WTC11 (cell line): ENCODE measurements around the gene IMP3. TPM values are rescaled to one million over a fixed set of nuclear protein-coding genes. Genes with fewer than 3 reads are reported as not detected.
A peak's percentile ranks its signal among the peaks of the same experiment; 100 is the strongest.

Experiments
- ATAC-seq: fragments of 200-7000 bp; cut with Tn5 transposase; 2 replicates; pipeline ENCODE4 v1.10.0; 2021; ENCODE audit warnings: mild to moderate bottlenecking, moderate library complexity
- CTCF ChIA-PET: fragments of 300-600 bp; sonication (Branson Sonifier 250); formaldehyde crosslinking; loops from one replicate; lab custom pipeline; 2021; ENCODE audit warnings: antibody characterized with exemption; lab: Charles Lee
- POLR2A ChIA-PET: fragments of 350-600 bp; sonication (Branson Sonifier 250); formaldehyde crosslinking; loops from one replicate; lab custom pipeline; 2021; ENCODE audit warnings: antibody characterized with exemption; lab: Charles Lee
- DNase-seq: peaks from one replicate; pipeline ENCODE4 v3.0.0; 2021; ENCODE audit warnings: low spot score
- H3K27ac Mint-ChIP-seq: 2 replicates; pipeline ENCODE4 v1.8.0; 2021; ENCODE audit warnings: mixed read lengths
- H3K27me3 Mint-ChIP-seq: 2 replicates; pipeline ENCODE4 v1.8.0; 2021; ENCODE audit warnings: low read depth, mild to moderate bottlenecking, moderate library complexity, mixed read lengths
- H3K36me3 Mint-ChIP-seq: 2 replicates; pipeline ENCODE4 v1.8.0; 2021; ENCODE audit warnings: mixed read lengths
- H3K4me1 Mint-ChIP-seq: 2 replicates; pipeline ENCODE4 v1.8.0; 2022; ENCODE audit warnings: mixed read lengths
- H3K4me3 Mint-ChIP-seq: 2 replicates; pipeline ENCODE4 v1.8.0; 2021; ENCODE audit warnings: mild to moderate bottlenecking, moderate library complexity, mixed read lengths
- H3K9me3 Mint-ChIP-seq: 2 replicates; pipeline ENCODE4 v1.8.0; 2021; ENCODE audit warnings: mixed read lengths
- ARID4B ChIP-seq: sonication (generic); formaldehyde crosslinking; IDR thresholded peaks from 2 replicates; pipeline ENCODE4 v1.8.0; 2023; ENCODE audit warnings: missing genetic modification reagents, mild to moderate bottlenecking, borderline replicate concordance
- ATF6 ChIP-seq: sonication (generic); formaldehyde crosslinking; IDR thresholded peaks from 2 replicates; pipeline ENCODE4 v1.8.1; 2023; ENCODE audit warnings: mild to moderate bottlenecking, missing genetic modification reagents
- CREM ChIP-seq: sonication (generic); formaldehyde crosslinking; IDR thresholded peaks from 2 replicates; pipeline ENCODE4 v1.8.1; 2022; ENCODE audit warnings: mild to moderate bottlenecking, missing genetic modification reagents, moderate library complexity
- ELF4 ChIP-seq: sonication (generic); formaldehyde crosslinking; IDR thresholded peaks from 2 replicates; pipeline ENCODE4 v1.8.1; 2022; ENCODE audit warnings: low read depth, mild to moderate bottlenecking, moderate library complexity, missing genetic modification reagents
- FOXP1 ChIP-seq: sonication (generic); formaldehyde crosslinking; IDR thresholded peaks from 2 replicates; pipeline ENCODE4 v1.8.0; 2022; ENCODE audit warnings: missing genetic modification reagents, mild to moderate bottlenecking, moderate library complexity, borderline replicate concordance
- IRF2 ChIP-seq: sonication (generic); formaldehyde crosslinking; IDR thresholded peaks from 2 replicates; pipeline ENCODE4 v1.8.0; 2022; ENCODE audit warnings: low read depth, missing genetic modification reagents, borderline replicate concordance
- JUN ChIP-seq: sonication (generic); formaldehyde crosslinking; IDR thresholded peaks from 2 replicates; pipeline ENCODE4 v1.8.0; 2023; ENCODE audit warnings: mild to moderate bottlenecking, missing genetic modification reagents
- MYBL2 ChIP-seq: sonication (generic); formaldehyde crosslinking; IDR thresholded peaks from 2 replicates; pipeline ENCODE4 v1.8.1; 2023; ENCODE audit warnings: mild to moderate bottlenecking, moderate library complexity, missing genetic modification reagents
- NFYB ChIP-seq: sonication (generic); formaldehyde crosslinking; conservative IDR thresholded peaks from 2 replicates; pipeline ENCODE4 v1.8.0; 2022; ENCODE audit warnings: low read depth, missing genetic modification reagents
- NR1H2 ChIP-seq: sonication (generic); formaldehyde crosslinking; IDR thresholded peaks from 2 replicates; pipeline ENCODE4 v1.9.0; 2021; ENCODE audit warnings: mild to moderate bottlenecking, moderate library complexity, missing genetic modification reagents
- RELA ChIP-seq: sonication (generic); formaldehyde crosslinking; IDR thresholded peaks from 2 replicates; pipeline ENCODE4 v1.8.1; 2022; ENCODE audit warnings: missing genetic modification reagents, mild to moderate bottlenecking, borderline replicate concordance
- ZNF263 ChIP-seq: sonication (generic); formaldehyde crosslinking; IDR thresholded peaks from 2 replicates; pipeline ENCODE4 v1.8.1; 2022; ENCODE audit warnings: low read depth, mild to moderate bottlenecking, moderate library complexity, missing genetic modification reagents
- ZNF317 ChIP-seq: sonication (generic); formaldehyde crosslinking; IDR thresholded peaks from 2 replicates; pipeline ENCODE4 v1.8.1; 2023; ENCODE audit warnings: low read depth, mild to moderate bottlenecking, moderate library complexity, missing genetic modification reagents, borderline replicate concordance
- ZNF512 ChIP-seq: sonication (generic); formaldehyde crosslinking; IDR thresholded peaks from 2 replicates; pipeline ENCODE4 v1.8.1; 2022; ENCODE audit warnings: missing genetic modification reagents, borderline replicate concordance
- total RNA-seq: library from RNA; stranded (reverse); gene quantifications from 3 replicates; pipeline ENCODE4 v1.2.3, GENCODE V29; 2021
- TF ChIP-seq, protein P1 (sequence below): sonication (generic); formaldehyde crosslinking; conservative IDR thresholded peaks from 2 replicates; pipeline ENCODE4 v1.8.1; 2023; ENCODE audit warnings: mild to moderate bottlenecking, low read depth, missing genetic modification reagents, moderate library complexity
- TF ChIP-seq, protein P2 (sequence below): sonication (generic); formaldehyde crosslinking; IDR thresholded peaks from 2 replicates; pipeline ENCODE4 v1.8.0; 2023; ENCODE audit warnings: missing genetic modification reagents
- TF ChIP-seq, protein P3 (sequence below): sonication (generic); formaldehyde crosslinking; conservative IDR thresholded peaks from 2 replicates; pipeline ENCODE4 v1.8.1; 2022; ENCODE audit warnings: mild to moderate bottlenecking, missing genetic modification reagents

The IMP3 gene
- total RNA-seq, 1 experiment from 2014 or later = 107 TPM

GRCh38 chr15:75640483-75641178, 607 bp upstream of the IMP3 start (continued):
- no peak for TF ChIP-seq RELA (CRISPR knock-in tag)
- TF ChIP-seq IRF2 (CRISPR knock-in tag) = no peak
- TF ChIP-seq, all 79 proteins: peak for 1

DNA sequence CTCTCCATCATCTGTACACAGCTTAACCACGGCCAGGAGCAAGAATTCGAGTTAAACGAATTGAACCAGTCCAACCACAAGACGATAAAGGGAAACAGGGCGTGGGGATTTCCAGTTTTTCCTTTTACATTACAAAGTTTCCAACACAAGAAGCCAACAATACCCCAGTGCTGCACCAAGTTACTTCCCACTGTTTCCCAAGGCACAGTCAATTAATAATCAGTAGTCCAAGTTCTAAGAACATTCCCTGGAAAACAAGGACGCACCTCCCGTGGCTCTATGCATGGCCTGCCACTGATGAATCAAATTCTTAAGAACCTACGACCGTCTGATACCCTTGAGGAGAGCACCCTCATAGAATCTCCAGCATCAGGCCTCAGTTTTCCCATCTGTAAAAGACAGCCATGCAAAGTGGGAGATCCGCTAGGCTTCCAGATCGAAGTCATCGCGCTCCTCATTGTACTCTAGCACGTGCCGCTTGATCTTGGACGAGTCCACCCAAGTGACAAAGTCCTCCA, 774 bp downstream of the IMP3 start:
- Mint-ChIP-seq H3K9me3 (no peaks in the 10 kb centered on the region), H3K36me3 (no peaks in the 10 kb centered on the region), H3K4me3 (peak overlapping the region; percentile 92), H3K27me3 (no peaks in the 10 kb centered on the region), H3K4me1 (peaks cover 40% of the 10 kb centered on the region), H3K27ac (peak overlapping the region; percentile 92)
- no peak for DNase-seq
- POLR2A ChIA-PET = interaction anchor here (0.6 to 6.1 kb wide), 13 partner anchors 8 to 271 kb away, joined by 3 to 76 read pairs (median 12); partner anchors contain the start of genes MAN2C1, PTPN9, SIN3A and SNUPN
- CTCF ChIA-PET = interaction anchor here (0.6 to 3.7 kb wide), 13 partner anchors 8 to 271 kb away, joined by 3 to 26 read pairs (median 7); partner anchors contain the start of genes MAN2C1, SIN3A, SNUPN and SNX33
- TF ChIP-seq, protein P1, sequence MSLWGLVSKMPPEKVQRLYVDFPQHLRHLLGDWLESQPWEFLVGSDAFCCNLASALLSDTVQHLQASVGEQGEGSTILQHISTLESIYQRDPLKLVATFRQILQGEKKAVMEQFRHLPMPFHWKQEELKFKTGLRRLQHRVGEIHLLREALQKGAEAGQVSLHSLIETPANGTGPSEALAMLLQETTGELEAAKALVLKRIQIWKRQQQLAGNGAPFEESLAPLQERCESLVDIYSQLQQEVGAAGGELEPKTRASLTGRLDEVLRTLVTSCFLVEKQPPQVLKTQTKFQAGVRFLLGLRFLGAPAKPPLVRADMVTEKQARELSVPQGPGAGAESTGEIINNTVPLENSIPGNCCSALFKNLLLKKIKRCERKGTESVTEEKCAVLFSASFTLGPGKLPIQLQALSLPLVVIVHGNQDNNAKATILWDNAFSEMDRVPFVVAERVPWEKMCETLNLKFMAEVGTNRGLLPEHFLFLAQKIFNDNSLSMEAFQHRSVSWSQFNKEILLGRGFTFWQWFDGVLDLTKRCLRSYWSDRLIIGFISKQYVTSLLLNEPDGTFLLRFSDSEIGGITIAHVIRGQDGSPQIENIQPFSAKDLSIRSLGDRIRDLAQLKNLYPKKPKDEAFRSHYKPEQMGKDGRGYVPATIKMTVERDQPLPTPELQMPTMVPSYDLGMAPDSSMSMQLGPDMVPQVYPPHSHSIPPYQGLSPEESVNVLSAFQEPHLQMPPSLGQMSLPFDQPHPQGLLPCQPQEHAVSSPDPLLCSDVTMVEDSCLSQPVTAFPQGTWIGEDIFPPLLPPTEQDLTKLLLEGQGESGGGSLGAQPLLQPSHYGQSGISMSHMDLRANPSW = no peak
- TF ChIP-seq ELF4 = no peak
- ATAC-seq = no peak

- ChIA-PET CTCF (interaction anchor here (0.7 to 3.7 kb wide), 12 partner anchors 10 to 270 kb away, joined by 3 to 26 read pairs (median 4); partner anchors contain the start of genes SNUPN and SNX33), POLR2A (interaction anchor here (0.6 to 6.1 kb wide), 5 partner anchors 10 to 1469 kb away, joined by 3 to 76 read pairs (median 23); partner anchors contain the start of genes SIN3A, SNUPN and SNX33)
- TF ChIP-seq MYBL2 (CRISPR knock-in tag) = no peak
- no peak for TF ChIP-seq FOXP1
- no peak for TF ChIP-seq NFYB (CRISPR knock-in tag)
- TF ChIP-seq ZNF512 (CRISPR knock-in tag) = no peak
- TF ChIP-seq ZNF317 = no peak
- no peak for TF ChIP-seq JUN
- TF ChIP-seq, protein P2, sequence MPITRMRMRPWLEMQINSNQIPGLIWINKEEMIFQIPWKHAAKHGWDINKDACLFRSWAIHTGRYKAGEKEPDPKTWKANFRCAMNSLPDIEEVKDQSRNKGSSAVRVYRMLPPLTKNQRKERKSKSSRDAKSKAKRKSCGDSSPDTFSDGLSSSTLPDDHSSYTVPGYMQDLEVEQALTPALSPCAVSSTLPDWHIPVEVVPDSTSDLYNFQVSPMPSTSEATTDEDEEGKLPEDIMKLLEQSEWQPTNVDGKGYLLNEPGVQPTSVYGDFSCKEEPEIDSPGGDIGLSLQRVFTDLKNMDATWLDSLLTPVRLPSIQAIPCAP = no peak
- no peak for TF ChIP-seq CREM
- TF ChIP-seq NR1H2 (CRISPR knock-in tag) = no peak
- TF ChIP-seq, protein P3, sequence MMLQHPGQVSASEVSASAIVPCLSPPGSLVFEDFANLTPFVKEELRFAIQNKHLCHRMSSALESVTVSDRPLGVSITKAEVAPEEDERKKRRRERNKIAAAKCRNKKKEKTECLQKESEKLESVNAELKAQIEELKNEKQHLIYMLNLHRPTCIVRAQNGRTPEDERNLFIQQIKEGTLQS (CRISPR knock-in tag) = no peak
- no peak for TF ChIP-seq ATF6 (CRISPR knock-in tag)
- TF ChIP-seq ARID4B (CRISPR knock-in tag) = no peak
- no peak for TF ChIP-seq ZNF263 (CRISPR knock-in tag)
- ATAC-seq = no peak
- Mint-ChIP-seq H3K27me3 (no peaks in the 10 kb centered on the region), H3K9me3 (no peaks in the 10 kb centered on the region), H3K27ac (peak overlapping the region; percentile 27; the same call in 1 of the 2 replicates), H3K4me1 (peaks cover 42% of the 10 kb centered on the region), H3K4me3 (peak overlapping the region; percentile 92; the same call in 1 of the 2 replicates), H3K36me3 (no peaks in the 10 kb centered on the region)
- DNase-seq = no peak
Measured at GRCh38 chr15:75637245-75638009, 2.6 kb downstream of the IMP3 start.
